HCT116 (cell line): ENCODE measurements around the gene COMMD10. TPM values are rescaled to one million over a fixed set of nuclear protein-coding genes. Genes with fewer than 3 reads are reported as not detected.

Experiments used
- ATAC-seq: fragments of 200-7000 bp; cut with Tn5 transposase; 2 replicates; pipeline ENCODE4 v1.9.1; 2020; ENCODE audit warnings: mild to moderate bottlenecking, moderate library complexity
- BruUV-seq: library from RNA; stranded (reverse); fragments of 400-500 nt; replicated peaks from 2 replicates; lab custom pipeline; 2021; lab: Mats Ljungman, UMichigan
- CTCF ChIA-PET: fragments of 300-600 bp; sonication (Branson Sonifier 250); formaldehyde crosslinking; loops from one replicate; lab custom pipeline; 2021; ENCODE audit warnings: antibody characterized with exemption; lab: Charles Lee
- POLR2A ChIA-PET: fragments of 300-600, 350-600 bp; sonication (Branson Sonifier 250); formaldehyde crosslinking; loops from one replicate; lab custom pipeline; 2021; ENCODE audit warnings: antibody characterized with exemption; lab: Charles Lee
- RAD21 ChIA-PET, 2 experiments: fragments of 300-600 bp; sonication (Branson Sonifier 250); formaldehyde crosslinking; loops; one replicate each; lab custom pipeline; 2023; ENCODE audit warnings: low total read pairs in 2 of 2; ENCODE audit not compliant: uncharacterized antibody in 2 of 2, unreplicated experiment in 2 of 2, low non-redundant PET in 1 of 2; lab: Charles Lee
- DNase-seq: peaks from one replicate; pipeline ENCODE4 v3.0.0-alpha.2; 2010; ENCODE audit warnings: low read depth, low spot score
- H2AFZ ChIP-seq: fragments of 200-600 bp; shearing (Covaris generic), sonication (generic); 2 replicates; pipeline ENCODE4 v1.6.1; 2017; ENCODE audit warnings: low read depth, mixed run types, mixed read lengths, antibody characterized with exemption, low read length; ENCODE audit not compliant: poor library complexity, severe bottlenecking
- H3K27ac ChIP-seq: 2 replicates; pipeline ENCODE4 v1.5.1; 2012; ENCODE audit warnings: low read depth, low read length
- H3K27me3 ChIP-seq: fragments of 200-600 bp; sonication (generic); 2 replicates; pipeline ENCODE4 v1.6.1; 2016; ENCODE audit warnings: mixed run types, low read length, mixed read lengths; ENCODE audit not compliant: insufficient read depth
- H3K36me3 ChIP-seq, 2 experiments: fragments of 200-500 bp in 1 of 2; fragments of 200-600 bp in 1 of 2; sonication (Bioruptor generic) in 1 of 2; sonication (generic) in 1 of 2; 2 replicates each; pipeline versions ENCODE4 v1.5.1 to v1.6.1; 2014 to 2016; ENCODE audit warnings: low read length in 2 of 2, inconsistent platforms in 1 of 2, mixed read lengths in 1 of 2, mixed run types in 1 of 2; ENCODE audit not compliant: insufficient read depth in 2 of 2, control insufficient read depth in 1 of 2
- H3K4me1 ChIP-seq, 2 experiments: fragments of 200-600 bp in 1 of 2; sonication (generic) in 1 of 2; 2 replicates each; pipeline versions ENCODE4 v1.5.1 to v1.6.1; 2012 to 2017; ENCODE audit warnings: low read length in 2 of 2, inconsistent platforms in 1 of 2, mild to moderate bottlenecking in 1 of 2, mixed read lengths in 1 of 2, mixed run types in 1 of 2, moderate library complexity in 1 of 2; ENCODE audit not compliant: insufficient read depth in 2 of 2, control insufficient read depth in 1 of 2
- H3K4me2 ChIP-seq: fragments of 200-600 bp; sonication (generic); 2 replicates; pipeline ENCODE4 v1.6.1; 2017; ENCODE audit warnings: mixed run types, low read length, mixed read lengths
- H3K4me3 ChIP-seq, 2 experiments: fragments of 200-600 bp in 1 of 2; sonication (generic) in 1 of 2; replicated peaks in 1 of 2; 2 replicates each; pipeline ENCODE4 v1.5.1; 2011 to 2016; ENCODE audit warnings: low read length in 2 of 2, control low read depth in 1 of 2, low read depth in 1 of 2, mild to moderate bottlenecking in 1 of 2, mixed read lengths in 1 of 2, mixed run types in 1 of 2
- H3K79me2 ChIP-seq: fragments of 200-600 bp; sonication (generic); 2 replicates; pipeline ENCODE4 v1.6.1; 2017; ENCODE audit warnings: mild to moderate bottlenecking, mixed run types, low read length, moderate library complexity, mixed read lengths; ENCODE audit not compliant: insufficient read depth
- H3K9ac ChIP-seq: fragments of 200-600 bp; sonication (generic); 2 replicates; pipeline ENCODE4 v1.6.1; 2016; ENCODE audit warnings: low read length, mixed read lengths
- H3K9me2 ChIP-seq: fragments of 200-600 bp; sonication (generic), shearing (Covaris generic); 2 replicates; pipeline ENCODE4 v1.6.1; 2017; ENCODE audit warnings: mixed run types, mild to moderate bottlenecking, moderate library complexity; ENCODE audit not compliant: insufficient read depth
- H3K9me3 ChIP-seq, 2 experiments: fragments of 200-500 bp in 1 of 2; fragments of 200-600 bp in 1 of 2; sonication (Bioruptor generic) in 1 of 2; sonication (generic) in 1 of 2; 2 replicates each; pipeline ENCODE4 v1.6.1; 2014 to 2017; ENCODE audit warnings: low read length in 2 of 2, mixed read lengths in 2 of 2, inconsistent platforms in 1 of 2, low read depth in 1 of 2, mild to moderate bottlenecking in 1 of 2, mixed run types in 1 of 2, moderate library complexity in 1 of 2; ENCODE audit not compliant: control insufficient read depth in 1 of 2, insufficient read depth in 1 of 2
- H4K20me1 ChIP-seq: fragments of 200-600 bp; sonication (generic), shearing (Covaris generic); 2 replicates; pipeline ENCODE4 v1.6.1; 2017; ENCODE audit warnings: mixed run types, mild to moderate bottlenecking, moderate library complexity; ENCODE audit not compliant: insufficient read depth
- CBX3 ChIP-seq: IDR thresholded peaks from 2 replicates; pipeline ENCODE4 v1.6.1; 2012; ENCODE audit warnings: low read depth
- FOSL1 ChIP-seq: IDR thresholded peaks from 2 replicates; pipeline ENCODE4 v1.6.1; 2012; ENCODE audit warnings: low read depth
- POLR2A ChIP-seq: IDR thresholded peaks from 2 replicates; pipeline ENCODE4 v1.7.0; 2011; ENCODE audit warnings: borderline replicate concordance; ENCODE audit not compliant: insufficient read depth, insufficient read length; ENCODE audit errors: extremely low read depth
- ZNF274 ChIP-seq: fragments of 200-500 bp; sonication (Bioruptor generic); IDR thresholded peaks from 2 replicates; pipeline ENCODE4 v1.6.1; 2014; ENCODE audit warnings: mild to moderate bottlenecking, low read depth, low read length, inconsistent platforms
- intact Hi-C: fragments of 100-400 bp; cut with micrococcal nuclease; formaldehyde crosslinking; loops from 2 replicates; pipeline ENCODE4 v1.10.0; 2022
- total RNA-seq: library from RNA; stranded (reverse); gene quantifications from one replicate; pipeline ENCODE4 v1.2.1, GENCODE V29; 2021; ENCODE audit not compliant: unreplicated experiment
- TF ChIP-seq, protein P1 (sequence below): IDR thresholded peaks from 2 replicates; pipeline ENCODE4 v1.6.1; 2012
- TF ChIP-seq, protein P2 (sequence below), 3 experiments: fragments of 200-600 bp in 1 of 3; sonication (generic) in 1 of 3; IDR thresholded peaks in 2 of 3; conservative IDR thresholded peaks in 1 of 3; 2 replicates each; pipeline ENCODE4 v1.5.1; 2012 to 2017; ENCODE audit warnings: low read depth in 2 of 3, low read length in 2 of 3, antibody characterized with exemption in 1 of 3, borderline replicate concordance in 1 of 3, control low read depth in 1 of 3, mild to moderate bottlenecking in 1 of 3, mixed read lengths in 1 of 3, mixed run types in 1 of 3, moderate library complexity in 1 of 3; ENCODE audit not compliant: insufficient read depth in 1 of 3
- TF ChIP-seq, protein P3 (sequence below): IDR thresholded peaks from 2 replicates; pipeline ENCODE4 v1.6.1; 2011; ENCODE audit warnings: mild to moderate bottlenecking, low read length, moderate library complexity; ENCODE audit not compliant: insufficient replicate concordance; ENCODE audit errors: extremely low read depth

Gene COMMD10
- total RNA-seq, 1 experiment from 2014 or later = 35.3 TPM

DNA sequence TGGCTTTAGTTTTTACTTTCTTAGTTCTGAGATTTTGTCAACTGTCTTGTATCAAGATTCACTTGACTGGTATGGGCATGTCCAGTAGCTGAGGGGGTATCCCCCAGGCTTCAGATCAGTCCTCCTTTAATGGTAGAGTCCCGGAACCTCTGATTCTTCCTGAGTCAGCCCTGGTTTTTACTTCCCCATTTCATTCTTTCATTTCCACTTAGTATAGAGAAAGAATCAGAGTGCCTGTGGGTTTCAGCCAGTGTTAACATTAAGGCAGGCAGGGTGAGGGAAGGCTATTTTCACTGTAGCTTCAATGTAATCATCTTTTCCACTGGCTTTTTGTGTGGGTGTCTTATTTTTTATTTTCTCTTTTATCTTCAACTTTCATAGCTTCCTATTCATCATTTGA is 8.3 kb upstream of the COMMD10 start:
- RAD21 ChIA-PET = no interaction called here
- Histone ChIP-seq H3K4me3 (no peak overlapping the region), H3K9ac (no peak overlapping the region), H3K9me3 (no peaks in the 10 kb centered on the region), H3K4me2 (no peak overlapping the region), H3K9me2 (no peaks in the 10 kb centered on the region), H4K20me1 (no peaks in the 10 kb centered on the region), H2AFZ (no peak overlapping the region), H3K36me3 (peaks cover 0 to 9% of the 10 kb centered on the region in 2 experiments; a peak in 1 of 4 replicates), H3K27me3 (no peaks in the 10 kb centered on the region), H3K79me2 (no peaks in the 10 kb centered on the region), H3K4me1 (peaks cover 0 to 15% of the 10 kb centered on the region in 2 experiments; a peak in 2 of 4 replicates), H3K27ac (no peak overlapping the region)
- DNase-seq (no peak), ATAC-seq (peak; percentile 29; the same call in 1 of the 2 replicates)
- no peak for TF ChIP-seq CBX3
- TF ChIP-seq, protein P1, sequence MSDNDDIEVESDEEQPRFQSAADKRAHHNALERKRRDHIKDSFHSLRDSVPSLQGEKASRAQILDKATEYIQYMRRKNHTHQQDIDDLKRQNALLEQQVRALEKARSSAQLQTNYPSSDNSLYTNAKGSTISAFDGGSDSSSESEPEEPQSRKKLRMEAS = no peak
- TF ChIP-seq, protein P2, sequence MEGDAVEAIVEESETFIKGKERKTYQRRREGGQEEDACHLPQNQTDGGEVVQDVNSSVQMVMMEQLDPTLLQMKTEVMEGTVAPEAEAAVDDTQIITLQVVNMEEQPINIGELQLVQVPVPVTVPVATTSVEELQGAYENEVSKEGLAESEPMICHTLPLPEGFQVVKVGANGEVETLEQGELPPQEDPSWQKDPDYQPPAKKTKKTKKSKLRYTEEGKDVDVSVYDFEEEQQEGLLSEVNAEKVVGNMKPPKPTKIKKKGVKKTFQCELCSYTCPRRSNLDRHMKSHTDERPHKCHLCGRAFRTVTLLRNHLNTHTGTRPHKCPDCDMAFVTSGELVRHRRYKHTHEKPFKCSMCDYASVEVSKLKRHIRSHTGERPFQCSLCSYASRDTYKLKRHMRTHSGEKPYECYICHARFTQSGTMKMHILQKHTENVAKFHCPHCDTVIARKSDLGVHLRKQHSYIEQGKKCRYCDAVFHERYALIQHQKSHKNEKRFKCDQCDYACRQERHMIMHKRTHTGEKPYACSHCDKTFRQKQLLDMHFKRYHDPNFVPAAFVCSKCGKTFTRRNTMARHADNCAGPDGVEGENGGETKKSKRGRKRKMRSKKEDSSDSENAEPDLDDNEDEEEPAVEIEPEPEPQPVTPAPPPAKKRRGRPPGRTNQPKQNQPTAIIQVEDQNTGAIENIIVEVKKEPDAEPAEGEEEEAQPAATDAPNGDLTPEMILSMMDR (IDR thresholded peaks at IDR 0.05 in 2 of 3, conservative IDR thresholded peaks at IDR 0.05 in 1 of 3; ENCODE audit: borderline replicate concordance in 1 of 3, insufficient read depth in 1 of 3, low read depth in 2 of 3, low read length in 2 of 3) = no peak
- intact Hi-C loops = no loop called here
- POLR2A ChIA-PET = interaction anchor here (1.0 to 1.4 kb wide), 2 partner anchors 10 to 153 kb away, joined by 3 to 4 read pairs; no protein-coding TSS in a partner anchor
- CTCF ChIA-PET = interaction anchor here (1.5 kb wide), 1 partner anchor 9 kb away, joined by 6 read pairs; no protein-coding TSS in a partner anchor
- BruUV-seq = no TSS peak

DNA sequence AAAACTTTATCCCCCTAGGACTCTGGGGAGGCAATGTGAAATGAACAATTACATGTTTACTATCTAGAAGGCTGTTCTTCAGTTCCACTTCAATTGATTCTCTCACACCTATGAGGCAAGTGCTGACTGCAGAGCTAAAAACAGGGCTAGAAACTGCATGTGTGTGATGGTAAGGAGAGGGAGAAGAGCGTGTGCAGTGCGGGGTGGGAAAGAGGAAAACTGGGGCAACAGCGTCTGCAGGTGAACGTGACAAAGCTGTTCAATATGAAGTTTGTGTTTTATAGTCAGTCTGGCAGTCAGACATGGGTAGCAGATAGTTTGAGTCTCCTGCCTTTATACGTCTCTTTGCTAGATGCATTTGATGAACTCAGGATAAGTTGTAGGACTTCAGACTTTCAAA is 6.6 kb upstream of the COMMD10 start:
- ATAC-seq (no peak), DNase-seq (no peak)
- H3K4me2 ChIP-seq = no peak overlapping the region
- no peaks in the 10 kb centered on the region for H3K36me3 ChIP-seq
- no peak overlapping the region for H3K9ac ChIP-seq
- H3K9me3 ChIP-seq = no peaks in the 10 kb centered on the region
- H3K79me2 ChIP-seq = peaks cover 7% of the 10 kb centered on the region
- TF ChIP-seq, protein P3, sequence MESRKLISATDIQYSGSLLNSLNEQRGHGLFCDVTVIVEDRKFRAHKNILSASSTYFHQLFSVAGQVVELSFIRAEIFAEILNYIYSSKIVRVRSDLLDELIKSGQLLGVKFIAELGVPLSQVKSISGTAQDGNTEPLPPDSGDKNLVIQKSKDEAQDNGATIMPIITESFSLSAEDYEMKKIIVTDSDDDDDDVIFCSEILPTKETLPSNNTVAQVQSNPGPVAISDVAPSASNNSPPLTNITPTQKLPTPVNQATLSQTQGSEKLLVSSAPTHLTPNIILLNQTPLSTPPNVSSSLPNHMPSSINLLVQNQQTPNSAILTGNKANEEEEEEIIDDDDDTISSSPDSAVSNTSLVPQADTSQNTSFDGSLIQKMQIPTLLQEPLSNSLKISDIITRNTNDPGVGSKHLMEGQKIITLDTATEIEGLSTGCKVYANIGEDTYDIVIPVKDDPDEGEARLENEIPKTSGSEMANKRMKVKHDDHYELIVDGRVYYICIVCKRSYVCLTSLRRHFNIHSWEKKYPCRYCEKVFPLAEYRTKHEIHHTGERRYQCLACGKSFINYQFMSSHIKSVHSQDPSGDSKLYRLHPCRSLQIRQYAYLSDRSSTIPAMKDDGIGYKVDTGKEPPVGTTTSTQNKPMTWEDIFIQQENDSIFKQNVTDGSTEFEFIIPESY = no peak
- TF ChIP-seq FOSL1 (no peak), POLR2A (no peak), ZNF274 (no peak)
- TF ChIP-seq, protein P2 (IDR thresholded peaks at IDR 0.05 in 2 of 3, conservative IDR thresholded peaks at IDR 0.05 in 1 of 3; ENCODE audit: borderline replicate concordance in 1 of 3, insufficient read depth in 1 of 3, low read depth in 2 of 3, low read length in 2 of 3) = no peak
- no peak overlapping the region for H3K27ac ChIP-seq
- no peaks in the 10 kb centered on the region for H4K20me1 ChIP-seq
- no peak overlapping the region for H3K4me3 ChIP-seq
- POLR2A ChIA-PET = no interaction called here
- H3K9me2 ChIP-seq = no peaks in the 10 kb centered on the region
- no TSS peak for BruUV-seq
- peaks cover 0 to 17% of the 10 kb centered on the region in 2 experiments; a peak in 2 of 4 replicates for H3K4me1 ChIP-seq
- H2AFZ ChIP-seq = no peak overlapping the region
- CTCF ChIA-PET = no interaction called here
- intact Hi-C loops = no loop called here
- no peaks in the 10 kb centered on the region for H3K27me3 ChIP-seq
- RAD21 ChIA-PET = no interaction called here
